Tracheal epithelial cell (primary cell): ENCODE results near the gene HES4. TPM values are rescaled to one million over a fixed set of nuclear protein-coding genes. Genes with fewer than 3 reads are reported as not detected.

Experiments
- total RNA-seq: library from RNA; depleted of rRNA; stranded (reverse); fragments of >200 nt; gene quantifications from 2 replicates; pipeline ENCODE4 v1.2.1, GENCODE V29; 2014

Gene HES4
- total RNA-seq, result 62.2 and 126 TPM in 2 replicates

GRCh38 chr1:999725-1000356 is at the start of gene HES4:
Gene HES4, minus strand, starts transcription at chr1:1000097. Its CDS starts 124 bp downstream, at chr1:999973.

GRCh38 chr1:1020000-1020404 is 20.1 kb upstream of the HES4 start, which contains the start of gene AGRN:
Gene AGRN, plus strand, starts transcription at chr1:1020120. Its CDS starts 53 bp downstream, at chr1:1020173.

DNA sequence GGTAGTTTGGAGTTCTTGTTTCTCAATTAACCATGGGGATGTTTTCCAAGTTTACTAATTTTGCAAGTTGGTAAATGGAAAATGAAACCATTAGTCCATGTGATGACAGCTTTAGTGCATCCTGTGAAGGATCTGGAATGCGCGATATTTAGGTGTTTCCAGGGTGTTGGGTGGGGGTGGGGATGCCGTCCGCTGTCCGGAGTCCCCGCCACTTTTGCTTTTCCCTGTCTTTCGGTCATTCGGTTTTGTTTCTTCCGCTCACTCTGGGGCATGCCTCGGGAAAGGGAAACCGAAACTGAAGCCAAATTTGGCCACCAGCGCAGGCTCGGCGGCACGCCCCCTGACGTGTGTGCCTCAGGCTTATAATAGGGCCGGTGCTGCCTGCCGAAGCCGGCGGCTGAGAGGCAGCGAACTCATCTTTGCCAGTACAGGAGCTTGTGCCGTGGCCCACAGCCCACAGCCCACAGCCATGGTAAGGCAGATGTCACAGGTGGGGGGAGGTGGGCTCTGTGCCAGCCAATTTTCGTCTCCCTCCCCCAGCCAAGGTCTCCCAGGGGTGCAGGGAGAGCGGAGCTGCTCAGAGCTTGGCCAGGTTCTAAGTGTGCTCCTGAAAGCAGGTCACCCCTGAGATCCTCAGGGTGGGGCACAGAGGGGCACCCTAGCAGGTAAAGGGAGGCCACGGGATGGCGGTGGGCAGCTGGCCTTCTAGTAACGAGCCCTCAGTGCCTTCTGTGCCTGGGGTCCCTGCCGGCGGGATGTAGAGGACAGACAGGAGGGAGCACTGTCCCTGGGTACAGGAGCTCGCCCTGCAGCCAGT is 13.4 kb upstream of the HES4 start, which contains the start of gene ISG15:
Gene ISG15 (plus strand): TSS at position 393 of the 817 bp plus-strand sequence. CDS start 77 bp downstream, at position 470.

DNA sequence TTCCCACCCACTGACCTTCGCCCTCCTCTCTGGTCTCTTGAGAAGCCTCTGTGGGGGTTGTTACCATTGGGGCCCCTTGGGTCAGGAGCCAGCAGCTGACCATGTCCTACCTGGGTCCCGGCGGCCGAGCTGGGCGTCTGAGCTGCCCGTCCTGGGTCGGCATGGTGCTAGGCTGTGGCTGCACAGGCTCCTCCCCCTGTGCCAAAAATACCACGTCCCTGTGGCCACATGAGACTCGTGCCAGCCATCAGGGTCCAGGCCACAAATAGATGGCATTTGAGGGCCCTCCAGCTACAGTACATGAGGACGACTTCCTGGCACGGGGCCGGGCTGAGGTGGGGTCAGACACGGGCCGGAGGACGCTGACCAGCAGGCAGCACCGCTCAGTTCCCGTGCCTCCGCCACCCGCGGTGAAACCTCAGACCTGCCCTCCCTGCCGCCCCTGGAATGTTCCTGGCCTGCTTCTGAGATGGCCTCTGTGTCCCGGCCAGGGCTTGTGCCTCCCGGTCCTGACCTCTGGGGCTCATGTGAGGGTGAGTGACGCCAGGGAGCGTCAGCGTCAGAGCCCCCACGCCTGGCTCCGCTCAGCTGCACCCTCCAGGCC is 17.8 kb downstream of the HES4 start, which contains the start of gene PERM1:
Gene PERM1 (minus strand): TSS at position 139 of the 604 bp plus-strand sequence. CDS start 1,064 bp downstream, outside the sequence.

GRCh38 chr1:966135-966703 is 33.7 kb downstream of the HES4 start, which contains the start of gene PLEKHN1:
Gene PLEKHN1, plus strand, starts transcription at chr1:966482. Its CDS starts 50 bp downstream, at chr1:966532.

DNA sequence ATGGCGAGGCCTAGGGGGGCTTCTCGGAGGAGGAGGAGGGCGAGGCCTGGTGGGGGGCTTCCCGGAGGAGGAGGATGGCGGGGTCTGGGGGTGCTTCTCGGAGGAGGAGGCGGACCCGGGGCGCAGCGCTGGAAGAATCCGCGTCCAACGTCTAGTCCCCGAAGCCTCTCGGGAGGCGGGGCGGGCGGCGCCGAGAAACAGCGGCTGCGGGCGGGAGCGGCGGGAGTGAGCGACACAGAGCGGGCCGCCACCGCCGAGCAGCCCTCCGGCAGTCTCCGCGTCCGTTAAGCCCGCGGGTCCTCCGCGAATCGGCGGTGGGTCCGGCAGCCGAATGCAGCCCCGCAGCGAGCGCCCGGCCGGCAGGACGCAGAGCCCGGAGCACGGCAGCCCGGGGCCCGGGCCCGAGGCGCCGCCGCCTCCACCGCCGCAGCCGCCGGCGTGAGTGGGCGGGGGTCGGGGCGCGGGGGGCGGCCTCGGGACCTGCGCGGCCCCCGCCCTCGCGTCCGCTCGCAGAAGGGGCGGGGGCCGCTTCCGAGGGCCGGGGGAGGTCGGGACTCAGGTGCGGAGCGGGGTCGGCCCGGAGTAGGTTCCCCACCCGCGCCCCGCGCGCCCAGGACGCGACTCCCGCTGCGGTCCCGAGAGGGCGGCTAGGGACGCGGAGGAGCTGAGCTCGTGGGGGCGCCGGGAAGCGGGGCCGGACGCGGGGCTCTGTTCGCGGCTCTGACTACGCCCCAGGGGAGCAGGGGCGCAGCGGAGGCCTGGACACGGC is 39.4 kb downstream of the HES4 start, which contains the start of gene KLHL17:
Gene KLHL17 (plus strand): TSS at position 222 of the 769 bp plus-strand sequence. CDS start 110 bp downstream, at position 332.

GRCh38 chr1:958823-959730 is 40.8 kb downstream of the HES4 start, which contains the start of gene NOC2L:
Gene NOC2L, minus strand, starts transcription at chr1:959256. Its CDS starts 16 bp downstream, at chr1:959240.

Other genes with a start within 250 kb of the HES4 start
- gene SAMD11, start 76.2 kb downstream of the HES4 start, total RNA-seq, result 0.48 and 0.64 TPM in 2 replicates
- 103 and 146 TPM in 2 replicates for gene NOC2L, start 40.8 kb downstream of the HES4 start, total RNA-seq
- 6.8 and 11.6 TPM in 2 replicates for gene KLHL17, start 39.5 kb downstream of the HES4 start, total RNA-seq
- 3.6 and 9.2 TPM in 2 replicates for gene PLEKHN1, start 33.6 kb downstream of the HES4 start, total RNA-seq
- gene PERM1, start 18.0 kb downstream of the HES4 start, total RNA-seq, result not detected in 2 replicates
- 43.3 and 86.5 TPM in 2 replicates for gene ISG15, start 13.4 kb upstream of the HES4 start, total RNA-seq
- gene AGRN, start 20.0 kb upstream of the HES4 start, total RNA-seq, result 187 and 236 TPM in 2 replicates
- 3.8 and 5.1 TPM in 2 replicates for gene RNF223, start 74.2 kb upstream of the HES4 start, total RNA-seq
- 8.0 and 10.2 TPM in 2 replicates for gene C1orf159, start 116.0 kb upstream of the HES4 start, total RNA-seq
- not detected in 2 replicates for gene TTLL10, start 173.8 kb upstream of the HES4 start, total RNA-seq
- 0.64 and 1.9 TPM in 2 replicates for gene TNFRSF18, start 206.5 kb upstream of the HES4 start, total RNA-seq
- gene TNFRSF4, start 214.1 kb upstream of the HES4 start, total RNA-seq, result not detected in 2 replicates
- 73.1 and 76.6 TPM in 2 replicates for gene SDF4, start 231.9 kb upstream of the HES4 start, total RNA-seq
- 28.8 and 37.8 TPM in 2 replicates for gene B3GALT6, start 232.1 kb upstream of the HES4 start, total RNA-seq
- gene C1QTNF12, start 246.6 kb upstream of the HES4 start, total RNA-seq, result 1.9 and 2.4 TPM in 2 replicates